Panc1 (cell line): ENCODE measurements around the gene ZNF543. TPM values are rescaled to one million over a fixed set of nuclear protein-coding genes. Genes with fewer than 3 reads are reported as not detected.

Experiments used
- ATAC-seq: fragments of 200-7000 bp; cut with Tn5 transposase; 2 replicates; pipeline ENCODE4 v1.9.1; 2020; ENCODE audit warnings: mild to moderate bottlenecking, moderate library complexity
- BruUV-seq: library from RNA; stranded (reverse); fragments of 400-500 nt; replicated peaks from 2 replicates; lab custom pipeline; 2021; lab: Mats Ljungman, UMichigan
- CTCF ChIA-PET: fragments of 300-600 bp; sonication (Branson Sonifier 250); formaldehyde crosslinking; loops from one replicate; lab custom pipeline; 2022; ENCODE audit warnings: antibody characterized with exemption; lab: Charles Lee
- POLR2A ChIA-PET: fragments of 300-600 bp; sonication (Branson Sonifier 250); formaldehyde crosslinking; loops from one replicate; lab custom pipeline; 2022; ENCODE audit warnings: antibody characterized with exemption; lab: Charles Lee
- DNase-seq: peaks from one replicate; pipeline ENCODE4 v3.0.0-alpha.2; 2010; ENCODE audit warnings: low read depth, low spot score
- H3K27ac ChIP-seq: 2 replicates; pipeline ENCODE4 v1.5.1; 2011; ENCODE audit warnings: mild to moderate bottlenecking, low read length, inconsistent platforms
- H3K27me3 ChIP-seq: fragments of 200-500 bp; sonication (Bioruptor generic); 2 replicates; pipeline ENCODE4 v1.6.0; 2014; ENCODE audit warnings: low read length, inconsistent platforms; ENCODE audit not compliant: control insufficient read depth, insufficient read depth
- H3K36me3 ChIP-seq: fragments of 200-500 bp; sonication (Bioruptor generic); 2 replicates; pipeline ENCODE4 v1.5.1; 2014; ENCODE audit warnings: inconsistent platforms, mild to moderate bottlenecking, low read length, moderate library complexity; ENCODE audit not compliant: control insufficient read depth, insufficient read depth
- H3K4me1 ChIP-seq: 2 replicates; pipeline ENCODE4 v1.5.1; 2011; ENCODE audit warnings: inconsistent platforms, mild to moderate bottlenecking, low read length, moderate library complexity; ENCODE audit not compliant: control insufficient read depth, insufficient read depth
- H3K4me3 ChIP-seq, 2 experiments: 2 replicates each; pipeline ENCODE4 v1.5.1; 2011 to 2012; ENCODE audit warnings: low read depth in 2 of 2, low read length in 2 of 2, mild to moderate bottlenecking in 2 of 2, inconsistent platforms in 1 of 2, moderate library complexity in 1 of 2
- H3K9me3 ChIP-seq: fragments of 200-500 bp; sonication (Bioruptor generic); 2 replicates; pipeline ENCODE4 v1.5.1; 2014; ENCODE audit warnings: low read depth, mild to moderate bottlenecking, inconsistent platforms, low read length, moderate library complexity; ENCODE audit not compliant: control insufficient read depth, insufficient read depth
- CTCF ChIP-seq: fragments of 450-650 bp; IDR thresholded peaks from 2 replicates; pipeline ENCODE4 v1.5.1; 2017; ENCODE audit warnings: mild to moderate bottlenecking
- POLR2AphosphoS5 ChIP-seq: IDR thresholded peaks from 2 replicates; pipeline ENCODE4 v1.6.1; 2012; ENCODE audit warnings: mild to moderate bottlenecking, low read depth, low read length, moderate library complexity
- REST ChIP-seq, 2 experiments: IDR thresholded peaks; 2 replicates each; pipeline ENCODE4 v1.6.1; 2011 to 2012; ENCODE audit warnings: low read depth in 2 of 2, control low read depth in 1 of 2, low read length in 1 of 2, mild to moderate bottlenecking in 1 of 2, moderate library complexity in 1 of 2; ENCODE audit not compliant: insufficient read depth in 1 of 2
- SIN3A ChIP-seq: IDR thresholded peaks from 2 replicates; pipeline ENCODE4 v1.6.1; 2012; ENCODE audit warnings: low read depth, mild to moderate bottlenecking, low read length, moderate library complexity, borderline replicate concordance; ENCODE audit not compliant: insufficient read depth
- TCF7L2 ChIP-seq: IDR thresholded peaks from 2 replicates; pipeline ENCODE4 v1.6.1; 2011; ENCODE audit warnings: mild to moderate bottlenecking, low read depth, low read length, inconsistent platforms
- in situ Hi-C: cut with HindIII; loops from 2 replicates; pipeline ENCODE4 v1.10.0; 2016; ENCODE audit warnings: low sequenced_read_pairs, low pct_unique_long_range_greater_than_20kb
- intact Hi-C: fragments of 100-400 bp; cut with micrococcal nuclease; formaldehyde crosslinking; loops from one replicate; pipeline ENCODE4 v1.10.0; 2022; ENCODE audit not compliant: unreplicated experiment
- total RNA-seq: library from RNA; stranded (reverse); gene quantifications from one replicate; pipeline ENCODE4 v1.2.1, GENCODE V29; 2021; ENCODE audit not compliant: unreplicated experiment

Gene ZNF543
- total RNA-seq, 1 experiment from 2014 or later: 10.8 TPM

GRCh38 chr19:57377498-57378146 is 57.4 kb downstream of the ZNF543 start:
- Histone ChIP-seq H3K36me3 (no peaks in the 10 kb centered on the region), H3K27me3 (no peaks in the 10 kb centered on the region), H3K4me3 (no peak overlapping the region), H3K9me3 (peaks cover 45% of the 10 kb centered on the region), H3K27ac (no peak overlapping the region), H3K4me1 (no peaks in the 10 kb centered on the region)
- in situ Hi-C loops (no loop called here), intact Hi-C loops (no loop called here)
- BruUV-seq: TSS peak; percentile 35
- ChIA-PET CTCF (no interaction called here), POLR2A (no interaction called here)
- DNase-seq (no peak), ATAC-seq (no peak)
- TF ChIP-seq POLR2AphosphoS5: no peak
- TF ChIP-seq SIN3A: no peak
- TF ChIP-seq REST (IDR thresholded peaks at IDR 0.05; ENCODE audit: insufficient read depth in 1 of 2, low read depth in 2 of 2, low read length in 1 of 2): no peak
- TF ChIP-seq CTCF: no peak
- no peak for TF ChIP-seq TCF7L2

Other genes starting within 250 kb of the ZNF543 start
- gene USP29, start 200.5 kb upstream of the ZNF543 start, total RNA-seq: not detected
- gene ZIM3, start 175.3 kb upstream of the ZNF543 start, total RNA-seq: not detected
- not detected for gene DUXA, start 153.0 kb upstream of the ZNF543 start, total RNA-seq
- gene ZNF264, start 129.0 kb upstream of the ZNF543 start, total RNA-seq: 48.3 TPM
- 3.2 TPM for gene AURKC, start 89.4 kb upstream of the ZNF543 start, total RNA-seq
- gene ZNF805, start 79.8 kb upstream of the ZNF543 start, total RNA-seq: 16.8 TPM
- gene ZNF460, start 40.0 kb upstream of the ZNF543 start, total RNA-seq: 76.3 TPM
- 10.8 TPM for gene ZNF304, start 30.8 kb downstream of the ZNF543 start, total RNA-seq
- gene TRAPPC2B, start 43.1 kb downstream of the ZNF543 start, total RNA-seq: 15.1 TPM
- gene ZNF547, start 43.1 kb downstream of the ZNF543 start, total RNA-seq: 4.1 TPM
- gene ZNF548, start 69.4 kb downstream of the ZNF543 start, total RNA-seq: 14.7 TPM
- gene ZNF17, start 90.7 kb downstream of the ZNF543 start, total RNA-seq: 9.2 TPM
- gene ZNF749, start 114.9 kb downstream of the ZNF543 start, total RNA-seq: 21.3 TPM
- 0.18 TPM for gene VN1R1, start 136.7 kb downstream of the ZNF543 start, total RNA-seq
- gene ZNF772, start 157.1 kb downstream of the ZNF543 start, total RNA-seq: 6.2 TPM
- gene ZNF419, start 167.3 kb downstream of the ZNF543 start, total RNA-seq: 14.0 TPM
- gene ZNF773, start 179.5 kb downstream of the ZNF543 start, total RNA-seq: 10.2 TPM
- not detected for gene ZNF549, start 206.9 kb downstream of the ZNF543 start, total RNA-seq
- 15.1 TPM for gene ZNF550, start 239.4 kb downstream of the ZNF543 start, total RNA-seq